ENCODE data around the gene RAD51B.
A peak's percentile ranks its signal among the peaks of the same experiment; 100 is the strongest.

Gene RAD51B

DNA sequence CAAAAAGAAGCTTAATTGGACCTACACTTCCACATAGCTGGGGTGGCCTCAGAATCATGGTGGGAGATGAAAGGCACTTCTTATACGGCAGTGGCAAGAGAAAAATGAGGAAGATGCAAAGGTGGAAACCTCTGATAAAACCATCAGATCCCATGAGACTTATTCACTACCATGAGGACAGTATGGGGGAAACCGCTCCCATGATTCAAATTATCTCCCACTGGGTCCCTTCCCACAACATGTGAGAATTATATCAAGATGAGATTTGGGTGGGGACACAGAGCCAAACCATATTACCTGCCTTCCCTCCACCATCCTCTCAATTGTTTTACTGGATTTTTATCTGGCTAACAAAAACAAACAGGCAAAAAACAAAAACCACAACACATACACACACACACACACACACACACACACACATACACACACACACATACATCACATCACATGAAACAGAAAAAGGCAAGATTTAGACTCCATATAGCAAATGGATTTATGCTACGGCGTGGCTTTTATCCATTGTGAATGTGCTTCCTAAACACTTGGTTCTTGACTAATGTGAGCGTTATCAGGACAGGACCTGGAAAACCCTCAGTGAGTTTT, 906.6 kb downstream of the RAD51B start:
- no peak overlapping the region for H3K4me3 Mint-ChIP-seq
- no peaks in the 10 kb centered on the region for H3K9me3 Mint-ChIP-seq
- H3K4me1 Mint-ChIP-seq (ENCODE audit: low read depth) = peaks cover 52% of the 10 kb centered on the region
- no peak overlapping the region for H3K27ac Mint-ChIP-seq
- H3K36me3 Mint-ChIP-seq (ENCODE audit: low read depth) = no peaks in the 10 kb centered on the region
- no peaks in the 10 kb centered on the region for H3K27me3 Mint-ChIP-seq

DNA sequence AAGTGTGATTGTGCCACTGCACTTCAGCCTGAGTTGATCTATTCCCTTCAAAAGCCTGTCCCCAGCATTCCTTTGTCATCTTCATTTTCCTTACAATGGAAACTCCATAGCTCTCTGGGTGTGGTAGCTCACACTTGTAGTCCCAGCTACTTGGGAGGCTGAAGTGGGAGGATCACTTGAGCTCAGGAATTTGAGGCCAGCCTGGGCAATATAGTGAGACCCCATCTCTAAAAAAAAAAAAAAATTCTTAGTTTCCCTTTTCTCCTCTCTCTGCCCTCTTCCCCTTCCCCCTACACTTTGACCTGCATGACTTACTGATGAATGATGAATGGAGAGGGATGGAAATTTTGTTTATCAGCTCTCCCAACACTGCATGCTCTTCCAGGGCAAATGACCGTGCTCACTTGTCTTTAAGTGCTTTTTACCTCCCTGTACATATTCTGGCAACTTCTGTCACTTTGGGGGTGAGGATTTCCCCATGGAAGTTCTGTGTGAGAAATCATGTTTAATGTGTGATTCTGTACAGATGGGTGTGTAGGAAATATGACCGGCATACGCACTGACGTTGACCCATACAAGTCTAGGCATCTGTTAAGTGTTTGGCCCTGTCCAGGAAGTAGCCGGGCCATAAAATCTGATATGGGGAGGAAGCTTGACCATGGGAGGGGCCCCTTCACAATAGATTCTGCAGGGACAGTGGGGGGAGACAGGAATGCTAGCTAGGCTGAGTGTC, 907.9 kb downstream of the RAD51B start:
- Mint-ChIP-seq H3K27ac (no peak overlapping the region), H3K4me3 (no peak overlapping the region), H3K9me3 (no peaks in the 10 kb centered on the region), H3K4me1 (ENCODE audit: low read depth) (peaks cover 49% of the 10 kb centered on the region), H3K36me3 (ENCODE audit: low read depth) (no peaks in the 10 kb centered on the region), H3K27me3 (no peaks in the 10 kb centered on the region)

DNA sequence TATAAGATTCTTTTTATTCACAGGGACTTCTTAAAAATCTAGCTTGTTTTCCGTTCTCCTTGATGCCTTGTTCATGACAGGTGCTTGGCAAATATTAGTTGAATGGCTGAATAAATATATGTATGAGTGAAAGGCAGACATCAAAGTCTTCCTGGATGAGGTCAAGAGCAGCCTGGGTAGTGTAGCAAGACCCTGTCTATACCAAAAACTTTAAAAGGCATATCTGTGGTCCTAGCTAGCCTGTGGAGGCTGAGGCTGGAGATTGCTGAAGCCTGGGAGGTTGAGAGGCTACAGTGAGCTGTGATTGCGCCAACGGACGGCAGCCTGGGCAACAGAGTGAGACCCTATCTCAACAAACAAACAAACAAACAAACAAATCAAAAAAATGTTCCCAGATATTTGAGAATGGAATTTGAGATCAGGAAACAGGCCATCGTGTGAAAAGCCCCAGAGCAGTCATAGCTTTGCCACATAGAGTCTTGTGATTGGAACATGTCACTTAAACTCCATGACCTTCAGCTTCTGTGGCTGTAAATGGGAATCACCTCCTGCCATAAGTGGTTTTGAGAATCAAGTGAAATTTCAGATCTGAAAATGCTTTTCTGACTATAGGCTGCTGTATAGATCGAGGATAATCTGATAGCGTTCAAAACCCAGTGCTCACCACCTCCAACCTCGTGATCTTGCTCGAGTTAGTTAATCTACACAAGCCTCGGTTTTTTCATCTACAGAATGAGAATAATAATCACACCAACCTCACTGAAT, 908.9 kb downstream of the RAD51B start:
- H3K4me3 Mint-ChIP-seq = no peak overlapping the region
- H3K36me3 Mint-ChIP-seq (ENCODE audit: low read depth) = no peaks in the 10 kb centered on the region
- H3K9me3 Mint-ChIP-seq = no peaks in the 10 kb centered on the region
- H3K27me3 Mint-ChIP-seq = no peaks in the 10 kb centered on the region
- peaks cover 60% of the 10 kb centered on the region for H3K4me1 Mint-ChIP-seq (ENCODE audit: low read depth)
- no peak overlapping the region for H3K27ac Mint-ChIP-seq

DNA sequence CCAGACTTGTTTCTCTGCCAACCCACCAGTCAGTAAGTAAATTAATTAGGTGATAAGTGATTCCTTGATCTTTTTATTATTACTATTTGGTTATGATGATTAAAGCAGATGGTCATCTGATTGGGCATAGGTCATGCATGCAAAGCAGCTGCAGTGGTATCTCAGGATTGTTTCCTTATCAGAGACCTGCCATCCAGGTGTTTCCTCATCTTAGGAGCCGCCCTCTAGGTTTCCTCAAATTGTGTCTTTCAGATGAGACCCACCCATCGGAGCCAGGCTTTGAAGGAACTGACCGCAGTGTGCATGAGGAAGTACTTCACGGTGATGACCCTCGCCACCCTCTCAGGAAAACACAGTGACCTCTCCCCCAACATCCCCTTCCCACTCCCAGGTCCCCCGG, 910.0 kb downstream of the RAD51B start:
- H3K27ac Mint-ChIP-seq = no peak overlapping the region
- H3K27me3 Mint-ChIP-seq = no peaks in the 10 kb centered on the region
- peaks cover under 1% of the 10 kb centered on the region for H3K9me3 Mint-ChIP-seq
- H3K4me3 Mint-ChIP-seq = no peak overlapping the region
- no peaks in the 10 kb centered on the region for H3K36me3 Mint-ChIP-seq (ENCODE audit: low read depth)
- peaks cover 63% of the 10 kb centered on the region for H3K4me1 Mint-ChIP-seq (ENCODE audit: low read depth)

DNA sequence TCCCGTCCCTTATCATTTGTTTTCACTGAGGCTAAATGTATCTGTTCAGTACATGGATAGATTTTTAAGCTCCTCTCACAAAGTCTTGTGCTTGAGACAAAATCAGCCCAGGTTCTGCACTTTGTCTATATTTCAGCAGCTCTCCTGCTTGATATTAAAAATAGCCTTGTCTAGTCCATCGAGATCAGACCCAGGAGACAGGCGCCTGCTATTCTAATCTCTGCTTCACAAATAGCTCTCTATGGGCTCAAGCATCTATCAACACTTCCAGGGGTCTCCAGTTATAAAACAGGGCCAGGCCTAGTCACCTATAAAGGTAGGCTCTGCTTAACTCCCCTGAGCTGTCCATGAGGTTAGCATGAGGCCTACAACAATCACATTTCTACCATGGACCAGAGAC, 910.8 kb downstream of the RAD51B start:
- no peak overlapping the region for H3K4me3 Mint-ChIP-seq
- H3K36me3 Mint-ChIP-seq (ENCODE audit: low read depth) = no peaks in the 10 kb centered on the region
- no peaks in the 10 kb centered on the region for H3K27me3 Mint-ChIP-seq
- H3K27ac Mint-ChIP-seq = no peak overlapping the region
- H3K9me3 Mint-ChIP-seq = peaks cover 3% of the 10 kb centered on the region
- peaks cover 71% of the 10 kb centered on the region for H3K4me1 Mint-ChIP-seq (ENCODE audit: low read depth)

DNA sequence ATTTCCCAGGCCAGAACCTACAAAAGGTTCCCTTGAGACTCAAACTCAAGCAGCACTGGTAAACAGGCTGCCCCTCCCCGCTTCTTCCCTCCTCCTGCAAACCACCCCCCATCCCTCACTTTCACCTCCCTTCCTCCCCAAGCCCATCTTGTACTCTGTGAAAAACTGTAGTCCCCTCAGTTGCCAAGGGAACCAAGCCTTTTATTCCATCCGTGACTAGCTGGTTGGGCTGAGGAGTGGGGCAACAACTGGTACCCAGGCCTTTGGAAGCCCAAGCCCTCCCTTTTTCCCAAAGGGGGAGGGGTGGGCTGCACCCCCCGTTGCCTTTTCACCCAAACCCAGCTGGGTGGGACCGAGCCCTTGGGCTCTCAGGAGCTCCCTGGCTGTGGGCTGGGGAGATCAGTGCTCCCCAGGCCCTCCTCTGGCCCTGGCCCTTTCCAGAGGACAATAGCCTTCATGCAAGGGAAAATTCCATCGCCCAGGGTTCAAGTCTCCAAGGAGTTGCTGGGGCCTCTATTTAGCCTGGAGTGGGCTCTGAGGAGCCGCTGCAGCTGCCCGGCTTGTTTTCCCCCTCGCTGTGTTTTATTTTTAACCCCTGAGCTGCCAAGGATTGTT, 911.3 kb downstream of the RAD51B start:
- H3K36me3 Mint-ChIP-seq (ENCODE audit: low read depth) = no peaks in the 10 kb centered on the region
- no peak overlapping the region for H3K4me3 Mint-ChIP-seq
- peaks cover 3% of the 10 kb centered on the region for H3K9me3 Mint-ChIP-seq
- peaks cover 74% of the 10 kb centered on the region for H3K4me1 Mint-ChIP-seq (ENCODE audit: low read depth)
- H3K27ac Mint-ChIP-seq = no peak overlapping the region
- no peaks in the 10 kb centered on the region for H3K27me3 Mint-ChIP-seq

DNA sequence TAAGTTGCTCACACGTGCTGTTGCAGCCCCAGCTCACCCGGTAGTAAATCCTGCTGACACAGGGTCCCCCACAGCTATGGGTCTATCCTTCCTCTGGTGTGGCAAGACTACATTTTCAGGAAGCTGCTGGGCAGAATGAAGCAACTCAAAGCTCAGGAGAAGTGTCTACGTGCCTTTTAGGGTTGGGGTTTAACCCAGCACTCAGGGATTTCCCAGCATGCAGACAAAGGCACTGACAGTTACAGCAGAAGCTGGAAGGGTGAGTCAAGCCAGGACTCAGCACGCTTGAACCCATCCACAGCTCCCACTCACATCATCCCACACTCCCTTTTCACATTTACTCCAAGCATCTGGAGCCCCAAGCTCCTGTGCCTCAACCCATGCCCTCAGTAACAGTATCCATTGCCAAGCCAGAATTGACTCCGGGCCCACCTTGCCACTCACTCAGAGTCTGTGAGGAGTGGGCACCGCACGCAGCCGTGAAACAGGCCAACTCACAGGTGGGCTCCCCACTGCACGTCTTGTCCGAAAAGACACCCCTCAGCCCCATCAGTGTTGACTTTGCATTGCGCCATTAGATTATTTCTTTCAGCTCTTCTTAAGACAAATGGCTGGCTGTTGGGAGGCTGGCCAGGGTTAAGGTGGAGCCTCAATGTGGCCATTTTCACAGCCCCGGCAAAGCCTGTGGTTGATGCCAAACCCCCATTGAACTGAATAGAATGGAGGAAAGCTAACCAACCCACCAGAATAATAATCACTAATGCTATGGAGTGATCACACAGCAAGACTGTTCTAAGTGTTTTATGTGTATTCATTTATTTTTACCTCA, 913.7 kb downstream of the RAD51B start:
- Mint-ChIP-seq H3K4me3 (peak overlapping the region; percentile 12), H3K9me3 (peaks cover 3% of the 10 kb centered on the region)

DNA sequence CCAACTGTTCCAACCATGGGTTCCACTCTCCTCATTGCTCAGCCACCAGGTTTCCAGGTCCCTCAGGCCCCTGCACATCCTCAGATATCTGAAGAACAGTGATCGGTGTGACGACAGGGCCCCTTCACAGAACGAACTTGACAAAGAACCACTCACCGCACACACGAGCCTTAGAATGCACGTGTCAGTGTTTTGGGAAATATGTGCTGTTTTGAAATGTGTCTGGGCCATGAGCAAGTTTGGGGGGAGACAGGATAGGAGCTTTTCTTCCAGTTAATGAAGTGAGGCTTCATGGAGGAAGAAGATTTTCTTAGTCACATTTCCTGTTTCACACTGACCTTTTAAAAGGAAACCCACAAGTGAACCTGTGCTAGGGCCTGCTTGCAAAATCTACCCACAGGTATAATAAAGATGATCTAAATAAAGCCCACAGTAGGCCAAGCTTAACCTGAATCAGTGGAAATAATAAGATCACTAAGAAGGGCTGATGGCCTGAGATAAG, 914.7 kb downstream of the RAD51B start:
- Mint-ChIP-seq H3K4me3 (peak overlapping the region; percentile 55), H3K27me3 (no peaks in the 10 kb centered on the region), H3K27ac (peak overlapping the region; percentile 77), H3K4me1 (ENCODE audit: low read depth) (peaks cover 67% of the 10 kb centered on the region), H3K36me3 (ENCODE audit: low read depth) (no peaks in the 10 kb centered on the region), H3K9me3 (peaks cover 3% of the 10 kb centered on the region)

More for the DNA sequence above, 913.7 kb downstream of the RAD51B start:
- Mint-ChIP-seq H3K36me3 (ENCODE audit: low read depth) (no peaks in the 10 kb centered on the region), H3K27ac (peak overlapping the region; percentile 75), H3K27me3 (no peaks in the 10 kb centered on the region), H3K4me1 (ENCODE audit: low read depth) (peaks cover 71% of the 10 kb centered on the region)

DNA sequence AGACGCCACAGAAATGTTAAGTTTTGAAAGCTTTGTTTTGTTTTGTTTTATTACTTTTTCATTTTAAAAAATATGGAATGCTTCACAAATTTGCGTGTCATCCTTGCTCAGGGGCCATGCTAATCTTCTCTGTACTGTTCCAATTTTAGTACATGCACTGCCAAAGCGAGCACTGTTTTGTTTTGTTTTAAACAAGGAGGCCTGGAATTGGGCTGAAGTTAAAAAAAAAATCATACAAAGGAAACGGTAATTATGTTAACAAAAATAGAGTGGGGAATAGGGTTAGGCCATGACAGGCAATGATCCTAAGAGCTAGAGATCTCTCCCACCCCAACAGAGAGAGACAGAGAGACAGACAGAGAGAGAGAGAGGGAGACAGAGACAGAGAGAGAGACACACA, 916.3 kb downstream of the RAD51B start:
- H3K36me3 Mint-ChIP-seq (ENCODE audit: low read depth) = no peaks in the 10 kb centered on the region
- H3K4me3 Mint-ChIP-seq = no peak overlapping the region
- H3K9me3 Mint-ChIP-seq = peaks cover 10% of the 10 kb centered on the region
- peaks cover 58% of the 10 kb centered on the region for H3K4me1 Mint-ChIP-seq (ENCODE audit: low read depth)
- no peaks in the 10 kb centered on the region for H3K27me3 Mint-ChIP-seq
- H3K27ac Mint-ChIP-seq = peak overlapping the region; percentile 8

DNA sequence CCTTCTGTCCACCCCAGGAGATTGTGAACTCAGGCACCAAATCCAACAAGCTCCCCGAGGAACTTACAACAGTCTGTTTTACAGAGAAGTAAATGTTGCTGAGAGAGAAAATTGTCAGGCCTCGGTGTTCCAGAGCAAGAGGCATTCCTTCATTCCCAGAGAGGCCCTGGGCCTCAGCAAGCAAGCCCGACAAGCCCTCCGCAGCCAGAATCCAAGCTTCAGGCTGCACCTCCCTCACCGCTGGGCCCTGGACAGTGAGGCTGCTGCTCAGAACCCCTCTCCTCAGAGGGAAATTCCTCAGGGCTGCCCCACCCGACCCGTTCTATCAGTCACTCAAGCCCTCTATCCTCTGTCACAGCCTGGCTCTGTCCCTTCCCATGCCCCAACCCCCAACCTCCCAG, 916.9 kb downstream of the RAD51B start:
- H3K4me3 Mint-ChIP-seq = no peak overlapping the region
- H3K27me3 Mint-ChIP-seq = no peaks in the 10 kb centered on the region
- H3K9me3 Mint-ChIP-seq = peaks cover 14% of the 10 kb centered on the region
- H3K36me3 Mint-ChIP-seq (ENCODE audit: low read depth) = no peaks in the 10 kb centered on the region
- H3K4me1 Mint-ChIP-seq (ENCODE audit: low read depth) = peaks cover 62% of the 10 kb centered on the region
- peak overlapping the region; percentile 8 for H3K27ac Mint-ChIP-seq

DNA sequence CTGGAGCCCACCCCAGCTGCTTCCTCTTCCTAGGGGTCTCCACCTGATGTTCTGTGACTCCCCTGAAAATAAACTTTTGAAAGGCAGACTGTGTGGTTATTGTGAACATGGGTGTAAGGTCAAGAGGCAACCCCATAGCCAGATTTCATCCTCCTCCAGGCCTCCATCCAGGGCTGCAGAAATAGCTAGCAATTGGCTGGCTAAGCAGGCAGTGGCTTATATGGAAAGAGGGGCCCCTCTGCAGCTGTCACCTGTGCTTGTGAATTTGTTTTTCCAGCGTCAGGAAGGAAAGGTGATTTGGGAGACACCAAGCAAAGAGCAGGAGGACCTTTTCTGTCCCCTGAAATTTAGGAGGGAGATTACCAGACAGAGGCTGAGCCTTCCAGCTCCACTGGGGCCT, 917.5 kb downstream of the RAD51B start:
- Mint-ChIP-seq H3K4me1 (ENCODE audit: low read depth) (peaks cover 61% of the 10 kb centered on the region), H3K27ac (peak overlapping the region; percentile 36), H3K27me3 (no peaks in the 10 kb centered on the region), H3K4me3 (no peak overlapping the region), H3K9me3 (peaks cover 14% of the 10 kb centered on the region), H3K36me3 (ENCODE audit: low read depth) (no peaks in the 10 kb centered on the region)

DNA sequence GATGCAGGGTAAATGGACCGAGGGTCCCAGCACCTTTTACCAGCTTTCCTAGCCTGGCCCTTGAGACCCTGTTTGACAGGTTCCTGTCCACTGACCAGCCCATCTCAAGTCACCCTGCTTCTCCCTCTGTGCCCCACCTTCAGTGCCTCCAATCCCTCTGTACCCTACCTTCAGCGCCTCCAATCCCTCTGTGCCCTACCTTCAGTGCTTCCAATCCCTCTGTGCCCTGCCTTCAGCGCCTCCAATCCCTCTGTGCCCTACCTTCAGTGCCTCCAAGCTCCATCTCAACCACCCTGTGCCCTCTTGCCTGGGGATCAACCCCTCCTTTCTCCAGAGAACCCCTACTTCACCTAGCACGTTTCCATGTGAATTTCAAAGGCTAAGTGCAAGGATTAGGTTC, 919.0 kb downstream of the RAD51B start:
- no peaks in the 10 kb centered on the region for H3K36me3 Mint-ChIP-seq (ENCODE audit: low read depth)
- H3K27ac Mint-ChIP-seq = peak overlapping the region; percentile 6
- H3K4me1 Mint-ChIP-seq (ENCODE audit: low read depth) = peaks cover 59% of the 10 kb centered on the region
- peaks cover 14% of the 10 kb centered on the region for H3K9me3 Mint-ChIP-seq
- H3K4me3 Mint-ChIP-seq = no peak overlapping the region
- H3K27me3 Mint-ChIP-seq = no peaks in the 10 kb centered on the region

DNA sequence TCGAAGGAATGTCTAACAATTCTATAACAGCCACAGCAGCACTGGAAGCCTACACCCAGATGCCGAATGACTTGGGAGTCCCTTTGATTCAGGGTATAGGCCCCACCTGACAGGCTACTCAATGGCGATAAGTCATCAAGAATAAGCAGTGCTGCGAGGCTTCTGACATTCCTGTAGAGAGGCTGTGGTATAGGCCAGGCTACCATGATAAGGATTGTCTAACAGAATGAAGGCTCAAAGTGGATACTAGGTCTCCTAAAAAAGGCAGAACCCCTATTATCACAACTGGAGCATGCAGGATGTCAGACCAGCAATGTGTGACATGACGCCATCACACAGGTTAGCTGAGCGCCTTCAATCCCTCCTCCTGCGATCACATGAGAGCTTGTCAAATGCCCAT, 920.1 kb downstream of the RAD51B start:
- H3K9me3 Mint-ChIP-seq = peaks cover 12% of the 10 kb centered on the region
- H3K27me3 Mint-ChIP-seq = no peaks in the 10 kb centered on the region
- H3K27ac Mint-ChIP-seq = no peak overlapping the region
- H3K36me3 Mint-ChIP-seq (ENCODE audit: low read depth) = no peaks in the 10 kb centered on the region
- peaks cover 48% of the 10 kb centered on the region for H3K4me1 Mint-ChIP-seq (ENCODE audit: low read depth)
- H3K4me3 Mint-ChIP-seq = no peak overlapping the region

DNA sequence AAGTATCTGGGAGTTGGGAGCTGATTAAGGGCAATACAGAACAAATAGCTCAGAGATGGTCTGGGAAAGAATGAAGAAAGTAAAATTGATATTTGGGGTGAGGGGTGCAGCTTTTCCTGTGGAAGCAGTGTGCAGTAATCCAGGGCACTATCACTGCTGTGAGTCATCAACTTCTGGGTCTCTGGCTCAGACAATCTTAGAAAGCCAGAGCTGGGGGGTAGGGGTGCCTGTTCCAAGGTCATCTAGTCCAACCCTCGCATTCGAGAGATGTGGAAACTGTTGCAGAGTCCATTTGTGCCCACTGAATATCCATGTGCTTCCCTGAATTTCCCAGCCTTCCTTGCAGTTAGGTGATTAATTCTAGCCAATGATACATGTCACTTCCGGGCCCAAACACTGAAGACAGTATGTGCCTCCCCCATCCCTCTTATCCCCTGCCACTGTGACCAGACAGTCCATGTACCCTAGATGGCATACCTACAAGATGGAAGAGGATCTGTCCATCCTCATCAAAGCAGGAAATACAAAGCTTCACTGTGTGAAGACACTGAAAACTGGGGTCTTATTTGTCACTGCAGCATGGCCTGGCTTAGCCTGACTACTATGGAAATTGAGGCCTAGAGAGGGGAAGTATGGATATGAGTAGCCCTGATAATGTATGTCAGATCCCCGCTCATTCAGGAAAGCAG, 921.4 kb downstream of the RAD51B start:
- no peaks in the 10 kb centered on the region for H3K27me3 Mint-ChIP-seq
- H3K9me3 Mint-ChIP-seq = peaks cover 11% of the 10 kb centered on the region
- H3K36me3 Mint-ChIP-seq (ENCODE audit: low read depth) = no peaks in the 10 kb centered on the region
- H3K4me1 Mint-ChIP-seq (ENCODE audit: low read depth) = peaks cover 37% of the 10 kb centered on the region
- H3K4me3 Mint-ChIP-seq = no peak overlapping the region
- H3K27ac Mint-ChIP-seq = peak overlapping the region; percentile 54

All from stimulated activated naive CD8-positive, alpha-beta T cell treated with anti-CD3 and anti-CD28 coated beads, Interleukin-15, Interleukin-2, amounts not matched to agents 100 ng/mL and 50 ng/mL, for 24 hours (primary cell).